HepG2 (cell line): Measurements from ENCODE around the gene CIBAR2. TPM values are rescaled to one million over a fixed set of nuclear protein-coding genes. Genes with fewer than 3 reads are reported as not detected.

ENCODE experiments used
- BRCA1 ChIP-seq: sonication (generic); formaldehyde crosslinking; IDR thresholded peaks from 2 replicates; pipeline ENCODE4 v1.4.0; 2020; ENCODE audit warnings: missing genetic modification reagents
- ELK4 ChIP-seq: sonication (generic); formaldehyde crosslinking; IDR thresholded peaks from 2 replicates; pipeline ENCODE4 v1.9.0; 2021; ENCODE audit warnings: missing genetic modification reagents, borderline replicate concordance
- KAT7 ChIP-seq: IDR thresholded peaks from 2 replicates; pipeline ENCODE4 v1.6.1; 2018; ENCODE audit warnings: borderline replicate concordance, missing compliant biosample characterization
- POGK ChIP-seq: sonication (generic); formaldehyde crosslinking; conservative IDR thresholded peaks from 2 replicates; pipeline ENCODE4 v1.8.0; 2022; ENCODE audit warnings: mild to moderate bottlenecking, moderate library complexity, missing genetic modification reagents
- PRPF4 ChIP-seq: fragments of 200-400 bp; formaldehyde crosslinking; IDR thresholded peaks from 2 replicates; pipeline ENCODE4 v1.6.1; 2016; ENCODE audit warnings: low read length, low read depth; ENCODE audit not compliant: poor library complexity, severe bottlenecking
- RNF2 ChIP-seq: fragments of 450-650 bp; conservative IDR thresholded peaks from 2 replicates; pipeline ENCODE4 v1.6.1; 2016; ENCODE audit warnings: low read depth
- SAFB2 ChIP-seq: sonication (generic); formaldehyde crosslinking; IDR thresholded peaks from 2 replicates; pipeline ENCODE4 v1.5.1; 2020; ENCODE audit warnings: missing genetic modification reagents, low read depth, mild to moderate bottlenecking, borderline replicate concordance
- SRF ChIP-seq: IDR thresholded peaks from 2 replicates; pipeline ENCODE4 v1.6.1; 2011; ENCODE audit warnings: mild to moderate bottlenecking, low read depth, low read length, moderate library complexity
- SSRP1 ChIP-seq: IDR thresholded peaks from 2 replicates; pipeline ENCODE4 v1.6.1; 2016; ENCODE audit warnings: control low read depth
- TFE3 ChIP-seq: IDR thresholded peaks from 2 replicates; pipeline ENCODE4 v1.6.1; 2016
- TGIF2 ChIP-seq: IDR thresholded peaks from 2 replicates; pipeline ENCODE4 v1.6.1; 2016; ENCODE audit warnings: control low read depth, missing compliant biosample characterization
- ZC3H4 ChIP-seq: sonication (generic); formaldehyde crosslinking; IDR thresholded peaks from 2 replicates; pipeline ENCODE4 v1.4.0; 2020; ENCODE audit warnings: missing genetic modification reagents, borderline replicate concordance
- ZKSCAN5 ChIP-seq: sonication (generic); formaldehyde crosslinking; IDR thresholded peaks from 2 replicates; pipeline ENCODE4 v1.5.1; 2020; ENCODE audit warnings: mild to moderate bottlenecking, missing genetic modification reagents
- ZNF232 ChIP-seq: sonication (generic); formaldehyde crosslinking; IDR thresholded peaks from 2 replicates; pipeline ENCODE4 v1.4.0; 2020; ENCODE audit warnings: missing genetic modification reagents, borderline replicate concordance
- ZNF256 ChIP-seq: sonication (generic); formaldehyde crosslinking; conservative IDR thresholded peaks from 2 replicates; pipeline ENCODE4 v1.4.0; 2020; ENCODE audit warnings: missing genetic modification reagents
- ZNF382 ChIP-seq: sonication (generic); formaldehyde crosslinking; IDR thresholded peaks from 2 replicates; pipeline ENCODE4 v1.5.0; 2020; ENCODE audit warnings: missing genetic modification reagents, mild to moderate bottlenecking, borderline replicate concordance
- ZNF646 ChIP-seq: sonication (generic); formaldehyde crosslinking; IDR thresholded peaks from 2 replicates; pipeline ENCODE4 v1.9.0; 2021; ENCODE audit warnings: mild to moderate bottlenecking, missing genetic modification reagents
- ZNF660 ChIP-seq: sonication (generic); formaldehyde crosslinking; IDR thresholded peaks from 2 replicates; pipeline ENCODE4 v1.5.1; 2020; ENCODE audit warnings: mild to moderate bottlenecking, low read depth, missing genetic modification reagents, borderline replicate concordance
- polyA plus RNA-seq, 8 experiments: library from polyadenylated mRNA; depleted of rRNA in 3 of 8; stranded (reverse) in 7 of 8; unstranded in 1 of 8; fragments of >200 nt; fragmentation: Illumina TruSeq in 4 of 8; extraction: Trizol in 4 of 8; gene quantifications; 2 replicates each; pipeline versions ENCODE4 v1.2.1 to v1.2.3, GENCODE V29; 2011 to 2016; ENCODE audit warnings: low read depth in 4 of 8, missing spikeins in 1 of 8, mixed read lengths in 1 of 8; ENCODE audit not compliant: insufficient read depth in 1 of 8
- total RNA-seq, 5 experiments: library from RNA; depleted of rRNA; stranded (reverse); fragments of >200 nt; fragmentation: Illumina TruSeq; extraction: Trizol; gene quantifications; 2 replicates each; pipeline ENCODE4 v1.2.3, GENCODE V29; 2016; ENCODE audit warnings: low read depth in 1 of 5

Gene CIBAR2
- total and polyA plus RNA-seq, 2 of the 13 experiments (the other 11 are each of a cell fraction or from before 2014, with no cell fraction given): not detected

DNA sequence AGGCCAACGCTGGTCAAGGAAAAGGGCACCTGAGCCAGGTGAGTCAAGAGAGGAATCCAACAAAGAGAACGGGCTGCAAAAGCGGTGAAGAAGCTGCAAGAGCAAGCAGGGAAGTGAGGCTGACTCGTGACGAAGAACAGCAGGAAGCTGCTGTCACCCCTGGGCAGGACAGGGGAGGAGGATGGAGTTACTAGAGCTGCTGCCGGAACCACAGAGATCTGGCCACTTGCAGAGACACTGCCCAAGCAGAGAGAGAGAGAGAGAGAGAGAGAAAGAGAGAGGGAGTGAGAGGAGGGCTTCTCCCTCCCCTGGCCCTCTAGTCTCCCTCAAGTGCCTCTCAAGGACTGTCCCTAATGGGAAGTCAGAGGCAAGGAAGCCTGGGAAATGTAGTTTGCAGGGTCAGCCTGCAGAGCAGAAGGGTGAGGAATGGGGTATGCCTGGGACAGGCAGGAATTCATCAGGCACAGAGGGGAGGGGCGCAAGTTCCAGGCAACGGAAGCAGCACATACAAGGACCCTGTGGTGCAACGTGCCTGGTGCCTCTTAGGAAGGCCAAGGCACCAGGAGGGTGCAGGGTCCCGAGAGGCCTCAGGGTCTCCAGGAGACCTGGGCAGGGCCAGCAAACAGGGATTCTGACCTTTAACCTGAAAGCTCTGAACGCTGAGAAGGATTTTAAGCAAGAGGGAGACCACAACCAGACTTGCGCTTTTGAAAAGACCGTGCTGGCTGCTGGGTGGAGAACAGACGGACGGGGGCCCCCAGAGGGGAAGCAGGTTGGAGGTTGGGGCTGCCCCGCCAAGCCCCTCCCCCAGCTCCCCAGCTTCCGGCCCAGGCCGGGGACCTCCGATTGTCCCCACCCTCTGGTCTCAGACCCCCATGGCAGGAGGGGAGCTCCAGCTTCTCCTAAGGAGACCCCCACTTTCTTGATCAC lies 45.8 kb upstream of the CIBAR2 start (continued):
- TF ChIP-seq ZNF646 (CRISPR knock-in tag) (no peak), KAT7 (CRISPR knock-in tag) (peak; percentile 59; the same call in 1 of the 2 replicates), SAFB2 (0 out of 2 replicates have a peak, but pooled peaks have one; percentile 47), SRF (no peak), ZNF382 (CRISPR knock-in tag) (no peak), PRPF4 (no peak), ZKSCAN5 (CRISPR knock-in tag) (0 out of 2 replicates have a peak, but pooled peaks have one; percentile 8), ZNF660 (CRISPR knock-in tag) (no peak), ZNF232 (CRISPR knock-in tag) (no peak; the same call in 1 of the 2 replicates), RNF2 (no peak), ELK4 (CRISPR knock-in tag) (no peak), ZC3H4 (CRISPR knock-in tag) (peak; percentile 70; the same call in 1 of the 2 replicates), SSRP1 (CRISPR knock-in tag) (peak; percentile 88), TFE3 (CRISPR knock-in tag) (peak; percentile 45; the same call in 1 of the 2 replicates), ZNF256 (CRISPR knock-in tag) (no peak), POGK (peak; percentile 78), BRCA1 (CRISPR knock-in tag) (no peak), TGIF2 (CRISPR knock-in tag) (peak; percentile 90)
